Endodermal cell (in vitro differentiated cells): ENCODE measurements around the gene LGR4. TPM values are rescaled to one million over a fixed set of nuclear protein-coding genes. Genes with fewer than 3 reads are reported as not detected.

Source experiments
- DNase-seq: peaks from one replicate; pipeline ENCODE4 v3.0.0-alpha.2; 2017
- H3K27ac ChIP-seq: 2 replicates; pipeline ENCODE4 v1.5.1; 2013; ENCODE audit warnings: mild to moderate bottlenecking, low read depth, low read length, moderate library complexity
- H3K27me3 ChIP-seq: 2 replicates; pipeline ENCODE4 v1.6.1; 2013; ENCODE audit warnings: mild to moderate bottlenecking, low read length, moderate library complexity; ENCODE audit not compliant: insufficient read depth, control insufficient read depth, poor library complexity, severe bottlenecking
- H3K36me3 ChIP-seq: 2 replicates; pipeline ENCODE4 v1.7.0; 2013; ENCODE audit warnings: mild to moderate bottlenecking, low read length, moderate library complexity; ENCODE audit not compliant: control insufficient read depth, insufficient read depth
- H3K4me1 ChIP-seq: one replicate; pipeline ENCODE4 v1.7.0; 2013; ENCODE audit warnings: low read length; ENCODE audit not compliant: control insufficient read depth, insufficient read depth
- H3K4me3 ChIP-seq: 2 replicates; pipeline ENCODE4 v1.5.1; 2013; ENCODE audit warnings: mild to moderate bottlenecking, low read length, moderate library complexity
- H3K9ac ChIP-seq: 2 replicates; pipeline ENCODE4 v1.6.1; 2013; ENCODE audit warnings: mild to moderate bottlenecking, low read length, moderate library complexity; ENCODE audit not compliant: poor library complexity, severe bottlenecking; ENCODE audit errors: extremely low read depth
- H3K9me3 ChIP-seq: 2 replicates; pipeline ENCODE4 v1.6.1; 2013; ENCODE audit warnings: mild to moderate bottlenecking, low read length, moderate library complexity; ENCODE audit not compliant: control insufficient read depth
- H3K27ac Mint-ChIP-seq: 2 replicates; pipeline ENCODE4 v1.8.0; 2020; ENCODE audit warnings: mixed read lengths
- H3K27me3 Mint-ChIP-seq: 2 replicates; pipeline ENCODE4 v1.8.0; 2021; ENCODE audit warnings: mild to moderate bottlenecking, mixed read lengths; ENCODE audit not compliant: insufficient read depth
- H3K36me3 Mint-ChIP-seq: 2 replicates; pipeline ENCODE4 v1.8.0; 2020; ENCODE audit warnings: low read depth, mixed read lengths
- H3K4me1 Mint-ChIP-seq: 2 replicates; pipeline ENCODE4 v1.8.0; 2020; ENCODE audit warnings: mixed read lengths
- H3K4me3 Mint-ChIP-seq: 2 replicates; pipeline ENCODE4 v1.8.0; 2020; ENCODE audit warnings: mild to moderate bottlenecking, moderate library complexity, mixed read lengths
- H3K9me3 Mint-ChIP-seq: 2 replicates; pipeline ENCODE4 v1.8.0; 2020; ENCODE audit warnings: mild to moderate bottlenecking, mixed read lengths
- WGBS, 2 experiments: methylation state at CpG; one replicate each; pipeline versions ENCODE4 v1.1.5 to v1.1.7; 2013; ENCODE audit warnings: missing lambda C conversion rate in 2 of 2, mixed read lengths in 1 of 2; ENCODE audit not compliant: insufficient coverage in 1 of 2, insufficient read length in 1 of 2; 5-methylcytosine and 5-hydroxymethylcytosine counted together
- total RNA-seq, 2 donors: library from RNA; stranded (reverse); fragmentation: NEBNext Ultra II Directional in 1 of 2; extraction: Animal tissue kit (Norgen Biotek cat#: 25700) in 1 of 2; gene quantifications; 2 replicates in 1 of 2; 3 replicates in 1 of 2; pipeline ENCODE4 v1.2.1, GENCODE V29; 2021
- TF ChIP-seq, protein P1 (sequence below): fragments of 200-600 bp; sonication (generic); conservative IDR thresholded peaks from 2 replicates; pipeline ENCODE4 v1.5.0; 2021; ENCODE audit warnings: antibody characterized with exemption, mild to moderate bottlenecking

LGR4 gene
- total RNA-seq, 2 donors from 2014 or later, result 73.7 to 75.6 TPM

DNA sequence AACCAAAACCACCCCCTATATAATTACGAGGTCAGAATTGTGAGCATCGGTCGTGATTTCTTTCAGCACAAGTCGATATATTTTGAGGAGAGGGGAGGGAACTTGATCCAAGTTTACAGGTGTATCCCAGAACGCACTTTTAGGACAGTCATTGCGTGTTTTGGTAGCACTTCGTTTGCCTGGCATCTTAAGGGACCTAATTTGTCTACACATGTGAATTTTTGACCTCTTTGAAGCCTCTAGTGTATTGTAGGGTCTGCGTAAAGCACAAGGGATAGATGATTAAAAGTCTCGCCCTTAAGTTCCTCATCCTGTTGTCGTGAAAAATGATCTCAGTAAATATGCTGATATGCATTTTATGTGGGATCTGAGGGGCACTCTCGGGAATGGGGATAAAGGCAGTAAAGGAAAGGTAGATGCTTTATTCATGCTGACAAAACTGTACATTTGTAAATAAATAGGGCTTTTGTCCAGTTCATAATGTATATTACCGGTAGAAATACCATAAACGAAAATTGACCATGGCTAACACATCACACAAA, 108.9 kb downstream of the LGR4 start:
- Mint-ChIP-seq H3K27me3 (no peaks in the 10 kb centered on the region), H3K27ac (peak overlapping the region; percentile 92), H3K36me3 (peaks cover 14% of the 10 kb centered on the region), H3K9me3 (no peaks in the 10 kb centered on the region), H3K4me3 (peak overlapping the region; percentile 93), H3K4me1 (peaks cover 36% of the 10 kb centered on the region)
- DNase-seq, result no peak
- Histone ChIP-seq H3K4me3 (peak overlapping the region; percentile 88), H3K36me3 (peaks cover 29% of the 10 kb centered on the region), H3K9ac (peak overlapping the region; percentile 81), H3K27me3 (no peaks in the 10 kb centered on the region), H3K27ac (peak overlapping the region; percentile 27), H3K9me3 (no peaks in the 10 kb centered on the region), H3K4me1 (peaks cover 8% of the 10 kb centered on the region)
- TF ChIP-seq, protein P1, sequence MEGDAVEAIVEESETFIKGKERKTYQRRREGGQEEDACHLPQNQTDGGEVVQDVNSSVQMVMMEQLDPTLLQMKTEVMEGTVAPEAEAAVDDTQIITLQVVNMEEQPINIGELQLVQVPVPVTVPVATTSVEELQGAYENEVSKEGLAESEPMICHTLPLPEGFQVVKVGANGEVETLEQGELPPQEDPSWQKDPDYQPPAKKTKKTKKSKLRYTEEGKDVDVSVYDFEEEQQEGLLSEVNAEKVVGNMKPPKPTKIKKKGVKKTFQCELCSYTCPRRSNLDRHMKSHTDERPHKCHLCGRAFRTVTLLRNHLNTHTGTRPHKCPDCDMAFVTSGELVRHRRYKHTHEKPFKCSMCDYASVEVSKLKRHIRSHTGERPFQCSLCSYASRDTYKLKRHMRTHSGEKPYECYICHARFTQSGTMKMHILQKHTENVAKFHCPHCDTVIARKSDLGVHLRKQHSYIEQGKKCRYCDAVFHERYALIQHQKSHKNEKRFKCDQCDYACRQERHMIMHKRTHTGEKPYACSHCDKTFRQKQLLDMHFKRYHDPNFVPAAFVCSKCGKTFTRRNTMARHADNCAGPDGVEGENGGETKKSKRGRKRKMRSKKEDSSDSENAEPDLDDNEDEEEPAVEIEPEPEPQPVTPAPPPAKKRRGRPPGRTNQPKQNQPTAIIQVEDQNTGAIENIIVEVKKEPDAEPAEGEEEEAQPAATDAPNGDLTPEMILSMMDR, result no peak
- WGBS, 2 experiments, result 62 to 66% methylated on average over 9 to 13 of the region's 13 CpGs

DNA sequence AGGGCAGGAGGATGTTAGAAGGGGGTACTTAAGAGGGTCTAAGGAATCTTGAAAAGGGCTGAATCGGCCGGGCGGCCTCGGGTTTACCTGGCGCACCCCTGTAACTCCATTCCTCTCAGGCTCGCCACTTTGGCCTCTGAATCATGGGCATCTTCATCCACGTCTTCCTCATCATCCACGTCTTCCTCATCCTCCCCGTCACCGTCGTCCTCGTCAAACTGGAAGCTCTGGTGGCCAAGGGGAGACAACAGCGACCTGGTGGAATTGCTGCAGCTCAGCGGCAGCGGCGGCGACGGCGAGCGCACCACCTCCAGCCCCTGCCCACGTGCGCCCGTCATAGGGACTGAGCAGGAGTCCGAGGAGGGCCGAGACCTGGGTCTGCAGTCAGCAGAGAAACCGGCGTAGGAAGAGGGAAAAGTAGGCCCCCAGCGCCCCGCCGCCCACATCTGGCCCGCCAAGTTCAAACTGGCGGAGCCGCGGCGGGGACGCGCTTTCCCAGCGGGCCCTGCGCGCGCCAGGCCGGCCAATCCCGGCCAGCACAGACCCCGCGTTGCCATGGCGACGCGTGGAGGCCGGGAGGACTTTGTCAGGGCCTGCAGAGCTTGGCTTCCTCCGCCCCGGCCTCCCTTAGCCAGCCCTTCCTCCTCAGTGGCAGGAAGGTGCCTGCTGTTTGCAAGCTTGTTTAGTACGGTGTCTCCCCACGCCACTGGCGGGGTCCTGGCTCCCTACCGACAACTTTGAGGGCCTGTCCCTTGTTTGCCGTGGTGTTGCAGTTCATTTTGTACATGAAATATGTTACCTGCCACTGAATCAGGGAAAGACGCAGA, 109.6 kb downstream of the LGR4 start, which contains the start of gene CCDC34:
TSS of gene CCDC34 (minus strand) at position 467 of the 827 bp plus-strand sequence. CDS start at position 446, 21 bp downstream.
- WGBS, 2 experiments, result 0 to 2% methylated on average over 6 to 57 of the region's 57 CpGs
- Histone ChIP-seq H3K9me3 (no peaks in the 10 kb centered on the region), H3K27ac (peak within 1 kb of the TSS; percentile 59), H3K27me3 (no peaks in the 10 kb centered on the region), H3K9ac (peak within 1 kb of the TSS; percentile 81), H3K36me3 (peaks cover 22% of the 10 kb centered on the region), H3K4me1 (peaks cover 8% of the 10 kb centered on the region), H3K4me3 (peak within 1 kb of the TSS; percentile 88)
- TF ChIP-seq, protein P1, result peak; percentile 24
- DNase-seq, result peak; percentile 96
- Mint-ChIP-seq H3K36me3 (peaks cover 9% of the 10 kb centered on the region), H3K27ac (peak within 1 kb of the TSS; percentile 97), H3K9me3 (no peaks in the 10 kb centered on the region), H3K4me1 (peaks cover 36% of the 10 kb centered on the region), H3K4me3 (peak within 1 kb of the TSS; percentile 93), H3K27me3 (no peaks in the 10 kb centered on the region)

DNA sequence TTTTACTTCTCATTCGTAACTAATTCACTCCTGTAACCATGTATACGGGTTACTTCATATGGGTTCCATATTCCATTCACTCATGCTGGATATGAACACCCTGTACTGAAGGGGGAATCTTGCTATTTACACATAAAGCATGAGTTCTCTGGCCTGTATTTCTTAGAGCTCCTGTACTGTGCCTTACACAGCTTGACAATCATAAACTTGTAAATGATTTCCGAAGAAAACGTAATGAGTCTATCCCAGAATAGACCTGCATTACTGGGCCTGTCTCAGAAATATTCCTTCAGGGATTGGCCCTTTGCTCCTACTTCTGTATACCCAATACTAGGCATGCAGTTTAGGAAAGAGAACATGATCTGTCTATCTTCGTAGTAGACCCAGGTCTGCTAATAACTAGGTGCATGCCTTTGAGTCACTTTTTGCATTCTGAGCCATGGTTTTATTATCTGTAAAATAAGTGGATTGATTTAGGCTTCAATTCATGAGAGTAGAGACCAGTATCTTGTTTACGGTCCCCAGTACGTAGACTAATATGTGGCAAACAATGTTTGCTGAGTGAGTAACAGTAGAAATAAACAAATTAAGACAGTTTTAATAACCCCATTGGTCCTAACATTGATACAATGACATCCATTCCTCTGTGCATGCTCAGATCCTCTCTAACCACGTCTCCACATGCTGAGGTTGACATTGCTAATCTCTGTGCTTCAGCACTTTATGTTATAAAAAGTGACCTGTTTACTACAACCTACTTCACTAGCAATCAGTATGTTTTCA, 110.8 kb downstream of the LGR4 start:
- no peaks in the 10 kb centered on the region for H3K9me3 ChIP-seq
- 88 to 95% methylated on average over 6 to 8 of the region's 8 CpGs for WGBS, 2 experiments
- no peak overlapping the region for H3K9ac ChIP-seq
- H3K27ac Mint-ChIP-seq, result no peak overlapping the region
- TF ChIP-seq, protein P1, result no peak
- H3K4me3 ChIP-seq, result peak overlapping the region; percentile 88
- H3K4me1 Mint-ChIP-seq, result peaks cover 36% of the 10 kb centered on the region
- no peak overlapping the region for H3K27ac ChIP-seq
- H3K9me3 Mint-ChIP-seq, result no peaks in the 10 kb centered on the region
- H3K36me3 Mint-ChIP-seq, result peaks cover 4% of the 10 kb centered on the region
- H3K4me3 Mint-ChIP-seq, result peak overlapping the region; percentile 93
- DNase-seq, result no peak
- H3K4me1 ChIP-seq, result peaks cover 8% of the 10 kb centered on the region
- no peaks in the 10 kb centered on the region for H3K27me3 Mint-ChIP-seq
- peaks cover 12% of the 10 kb centered on the region for H3K36me3 ChIP-seq
- no peaks in the 10 kb centered on the region for H3K27me3 ChIP-seq
